Activated CD8-positive, alpha-beta memory T cell treated with anti-CD3 and anti-CD28 coated beads, Interleukin-2, amount 50 U/mL, for 4 hours (primary cell): ENCODE measurements around the gene KCP.
"Not testable (repeated sequence)": the region's sequence is repeated elsewhere in the genome, so short reads cannot be mapped to it uniquely, and the experiment has no call there.

Experiments used
- DNase-seq: peaks from one replicate; pipeline ENCODE4 v3.0.0-alpha.2; 2020

Gene KCP

GRCh38 chr7:128910569-128910945 is at the start of gene KCP:
Gene KCP, minus strand, starts transcription at chr7:128910709. Its CDS starts 33 bp downstream, at chr7:128910676.
- DNase-seq, result no peak

GRCh38 chr7:128959296-128959695 is 48.8 kb upstream of the KCP start:
- no peak for DNase-seq

DNA sequence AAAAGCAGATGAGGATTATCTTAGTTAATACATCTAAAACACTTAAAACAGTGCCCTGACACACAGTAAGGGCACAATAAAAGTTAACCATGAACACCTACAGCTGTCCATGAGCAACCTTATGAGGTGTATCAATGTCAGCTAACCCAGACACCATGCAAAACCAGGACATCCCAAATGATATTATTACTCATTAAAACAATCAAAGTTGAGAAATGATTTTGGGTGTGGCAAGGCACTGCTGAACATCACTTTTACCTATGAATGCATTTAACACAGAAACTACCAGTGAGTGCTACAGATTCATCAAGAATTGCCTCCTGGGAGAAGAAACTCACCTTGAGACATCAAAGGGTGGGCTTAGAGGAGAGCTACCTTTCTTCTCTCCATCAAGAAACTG is 45.5 kb upstream of the KCP start:
- no peak for DNase-seq

GRCh38 chr7:128954830-128955802 is 44.6 kb upstream of the KCP start:
- DNase-seq, result no peak

GRCh38 chr7:128954150-128954549 is 43.6 kb upstream of the KCP start:
- DNase-seq, result no peak

GRCh38 chr7:128951296-128951695 is 40.8 kb upstream of the KCP start:
- no peak for DNase-seq

DNA sequence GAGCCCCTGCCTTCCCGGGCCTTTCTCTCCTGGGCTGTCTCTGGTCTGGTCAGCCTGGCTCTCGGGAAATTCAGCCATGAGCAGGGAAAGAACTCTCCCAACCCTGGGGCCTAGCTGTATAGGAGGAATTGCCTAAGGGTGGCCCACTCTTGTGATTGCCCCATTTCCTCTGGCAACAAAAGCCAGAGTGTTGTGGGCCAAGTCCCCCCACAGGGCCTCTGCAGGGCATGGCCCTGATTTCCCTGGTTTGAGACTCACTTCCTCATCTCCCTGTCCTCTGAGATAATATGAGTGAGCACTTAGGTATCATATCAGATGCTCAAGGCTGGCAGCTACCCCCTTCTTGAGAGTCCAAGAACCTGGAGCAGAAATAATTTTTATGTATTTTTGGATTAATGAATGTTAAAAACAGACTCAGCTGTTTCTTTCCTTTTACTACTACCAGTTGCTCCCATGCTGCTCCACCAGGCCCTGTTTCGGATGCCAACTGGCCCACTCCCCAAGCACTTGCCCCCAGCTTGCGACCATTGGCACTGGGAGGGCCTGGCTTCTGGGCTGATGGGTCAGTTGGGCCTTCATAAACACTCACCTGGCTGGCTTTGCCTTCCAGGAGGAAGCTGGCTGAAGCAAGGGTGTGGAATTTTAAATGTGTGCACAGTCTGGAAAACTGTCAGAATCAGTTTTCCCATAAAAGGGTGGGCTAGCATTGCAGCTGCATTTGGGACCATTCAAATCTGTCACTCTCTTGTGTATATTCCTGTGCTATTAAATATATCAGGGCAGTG is 38.7 kb upstream of the KCP start:
- no peak for DNase-seq

- DNase-seq, result no peak
Observed at GRCh38 chr7:128948312-128948973, 37.9 kb upstream of the KCP start.

- no peak for DNase-seq
Observed at GRCh38 chr7:128947854-128948253, 37.3 kb upstream of the KCP start.

GRCh38 chr7:128946936-128947830 is 36.7 kb upstream of the KCP start:
- DNase-seq, result no peak

DNA sequence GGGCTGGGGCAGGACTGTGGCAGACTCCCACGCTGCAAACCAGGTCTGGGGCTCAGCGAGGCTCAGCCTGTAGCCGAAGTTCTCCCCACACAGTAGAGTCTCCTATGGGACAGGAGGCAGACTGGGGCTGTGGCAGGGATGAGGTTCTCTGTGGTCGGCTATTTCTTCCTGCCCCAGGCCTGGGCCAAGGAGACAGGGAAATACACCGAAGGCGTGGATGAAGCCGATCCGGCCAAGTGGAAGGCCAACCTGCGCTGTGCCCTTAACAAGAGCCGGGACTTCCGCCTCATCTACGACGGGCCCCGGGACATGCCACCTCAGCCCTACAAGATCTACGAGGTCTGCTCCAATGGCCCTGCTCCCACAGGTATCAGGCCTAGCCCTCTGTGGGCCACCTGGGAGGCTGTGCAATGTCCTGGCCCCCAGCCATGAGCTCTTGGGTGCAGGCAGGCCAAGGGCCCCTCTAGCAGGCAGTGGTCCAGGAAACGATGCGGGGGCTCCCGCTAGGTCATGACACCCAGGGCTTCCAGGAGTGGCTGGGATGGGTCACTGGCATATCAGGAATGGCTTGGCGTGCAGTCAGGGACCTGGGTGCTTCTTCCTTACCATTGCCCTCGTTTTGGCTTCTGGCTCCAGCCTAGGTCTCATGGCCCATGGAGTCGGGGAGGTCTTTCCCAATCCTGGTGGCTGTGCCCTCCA is 35.3 kb upstream of the KCP start:
- DNase-seq, result no peak

- DNase-seq, result no peak
Observed at GRCh38 chr7:128944487-128945236, 34.2 kb upstream of the KCP start.

- not testable (repeated sequence) for DNase-seq
Observed at GRCh38 chr7:128943251-128943650, 32.7 kb upstream of the KCP start.

DNA sequence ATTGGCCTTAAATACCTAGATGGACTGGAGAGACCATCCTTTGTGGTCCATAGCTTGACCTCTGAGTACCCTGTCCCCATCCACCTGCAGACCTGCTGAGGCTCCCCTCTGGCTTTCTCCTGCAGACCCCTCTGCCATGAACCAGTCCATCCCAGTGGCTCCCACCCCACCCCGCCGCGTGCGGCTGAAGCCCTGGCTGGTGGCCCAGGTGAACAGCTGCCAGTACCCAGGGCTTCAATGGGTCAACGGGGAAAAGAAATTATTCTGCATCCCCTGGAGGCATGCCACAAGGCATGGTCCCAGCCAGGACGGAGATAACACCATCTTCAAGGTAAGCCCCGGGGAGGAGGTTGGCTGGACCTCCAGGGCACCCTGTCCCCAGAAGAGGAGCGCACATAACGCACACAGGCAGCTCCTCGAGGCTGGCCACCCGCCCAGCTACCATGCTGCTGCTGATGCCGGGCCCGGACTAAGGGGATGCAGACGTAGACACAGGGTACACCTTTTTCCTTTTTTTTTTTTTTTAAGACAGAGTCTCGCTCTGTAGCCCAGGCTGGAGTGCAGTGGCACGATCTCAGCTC is 31.5 kb upstream of the KCP start:
- DNase-seq, result no peak

DNA sequence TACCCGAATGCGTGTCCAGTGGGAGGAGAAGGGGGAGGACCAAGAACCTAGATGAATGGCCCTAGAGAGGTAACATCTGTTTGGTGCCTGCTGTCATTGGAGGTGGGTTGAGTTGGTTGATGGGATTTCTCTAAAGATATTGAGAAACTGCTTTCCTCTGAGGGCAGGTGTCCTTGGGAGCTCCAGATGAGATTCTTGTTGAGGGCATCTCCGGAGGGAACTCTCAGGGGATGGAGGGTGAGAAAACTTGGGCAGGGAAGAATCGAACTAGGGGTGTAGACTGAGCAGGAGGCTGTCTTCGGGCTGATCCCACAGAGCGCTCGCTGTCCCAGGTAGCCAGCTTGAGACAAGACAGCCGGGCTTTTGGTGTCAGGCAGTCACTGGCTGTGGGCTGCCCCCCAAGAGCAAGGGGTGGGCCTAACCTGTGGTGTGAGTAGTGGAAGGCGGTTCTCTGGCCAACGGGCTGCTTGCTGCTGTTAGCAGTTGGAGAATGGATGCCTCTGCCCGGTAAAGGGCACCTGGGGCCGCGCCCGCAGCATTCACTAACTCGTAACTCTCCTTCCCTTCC is 30.9 kb upstream of the KCP start:
- no peak for DNase-seq

DNA sequence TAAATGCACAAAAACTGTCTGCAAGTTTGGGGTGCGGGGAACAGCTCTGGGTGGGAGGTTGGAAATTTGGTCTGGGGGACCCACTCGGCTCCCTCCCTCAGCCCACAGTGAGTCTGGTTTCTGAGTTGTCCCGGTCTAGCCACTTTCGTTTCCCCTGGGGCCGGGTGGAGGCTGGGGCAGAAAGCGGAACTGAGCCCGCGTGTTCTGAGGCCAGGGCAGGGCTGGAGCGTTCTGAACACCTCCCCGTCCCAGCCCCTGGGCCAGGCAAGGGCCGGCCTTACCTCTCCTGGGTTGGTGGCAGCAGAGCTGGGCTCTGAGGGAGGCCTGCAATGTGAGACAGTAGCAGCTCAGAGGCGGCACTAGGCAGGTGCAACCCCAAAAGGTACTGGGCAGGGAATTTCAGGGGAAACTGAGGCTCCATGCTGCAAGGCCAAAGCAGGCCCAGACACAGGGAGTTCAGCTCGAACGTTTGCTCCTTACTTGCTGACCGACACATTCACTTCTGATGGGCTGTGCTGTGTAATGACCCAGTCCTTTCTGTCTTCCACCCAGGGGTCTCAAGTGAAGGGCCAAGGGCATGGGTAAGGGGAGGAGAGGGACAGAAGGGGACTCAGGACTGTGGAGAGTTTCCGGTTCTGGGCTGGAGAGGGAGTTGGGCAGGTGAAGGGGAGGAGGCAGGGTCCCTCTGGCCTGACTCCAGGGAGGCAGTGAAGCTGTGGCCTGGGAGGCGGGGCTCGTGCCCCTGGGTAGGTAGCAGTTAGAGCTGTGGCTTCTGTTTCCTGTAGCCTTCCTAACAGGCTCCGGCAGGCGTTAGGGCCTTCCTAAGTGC is 30.2 kb upstream of the KCP start:
- no peak for DNase-seq

DNA sequence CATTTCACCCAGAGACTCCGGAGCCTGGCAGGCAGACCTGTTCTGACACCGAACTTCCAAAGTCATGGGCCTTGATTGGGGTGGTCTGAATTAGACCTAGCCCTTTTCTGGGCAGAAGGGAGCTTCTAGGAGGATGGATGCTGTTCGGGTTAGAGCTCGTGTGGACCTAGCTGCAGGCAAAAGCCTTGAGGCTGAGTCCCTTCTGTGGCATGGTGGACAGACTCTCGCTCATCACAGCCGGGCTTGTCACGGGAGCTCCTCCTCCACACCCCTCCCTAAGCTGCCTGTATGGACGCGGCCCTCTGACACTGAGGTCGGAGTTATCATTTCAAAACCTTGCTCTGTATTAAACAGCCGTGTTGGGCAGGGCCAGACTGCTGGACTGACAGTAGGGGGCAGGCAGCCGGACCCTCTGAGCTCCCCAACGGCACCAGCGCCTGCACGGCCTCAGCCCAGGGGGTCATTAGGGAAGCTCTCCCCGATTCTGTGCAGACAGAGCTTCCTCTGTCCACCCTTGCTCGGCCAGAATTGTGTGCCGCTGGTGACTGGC is 29.4 kb upstream of the KCP start:
- DNase-seq, result no peak

DNA sequence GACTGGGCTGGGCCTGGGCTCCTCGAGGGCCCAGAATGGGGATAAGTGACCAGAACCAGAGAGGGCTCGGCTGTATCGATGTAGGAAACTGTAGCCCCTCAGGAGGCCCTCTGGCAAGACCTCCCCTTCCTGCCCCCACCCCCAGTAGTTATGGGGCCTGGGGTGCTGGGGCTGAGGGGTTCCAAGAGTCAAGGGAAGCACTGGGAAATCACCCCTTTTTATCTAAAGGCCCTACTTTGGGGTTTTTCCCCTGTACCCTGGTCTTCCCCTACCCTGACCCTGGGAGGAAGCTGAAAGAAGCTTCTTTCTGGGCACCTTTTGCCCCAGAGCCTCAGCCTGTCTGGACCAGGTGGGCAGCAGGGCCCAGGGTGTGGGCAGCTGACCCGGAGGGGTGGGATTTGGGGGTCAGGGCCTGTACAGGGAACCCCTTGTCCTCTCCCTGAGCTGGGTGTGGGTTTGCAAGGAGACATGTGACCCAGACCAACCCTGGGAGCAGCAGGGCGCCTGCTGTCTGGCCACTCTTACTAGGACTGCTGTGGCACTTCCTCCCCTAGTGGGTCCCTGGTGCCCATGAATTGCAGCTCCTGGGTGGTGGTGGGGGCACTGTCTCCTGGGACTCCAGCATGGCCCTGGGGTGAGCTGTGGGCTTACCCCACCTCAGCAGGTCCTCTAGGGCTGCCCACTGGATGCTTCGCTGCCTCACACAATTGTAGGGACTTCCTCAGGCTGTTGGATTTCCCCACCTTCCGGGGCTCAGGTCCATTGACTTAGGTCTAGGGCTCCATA is 28.8 kb upstream of the KCP start:
- no peak for DNase-seq
